GM15510 (cell line): Measurements from ENCODE around the gene DOCK7.

Source experiments
- POLR2A ChIP-seq: IDR thresholded peaks from 3 replicates; pipeline ENCODE4 v1.6.1; 2011; ENCODE audit warnings: borderline replicate concordance; ENCODE audit not compliant: insufficient read length; ENCODE audit errors: extremely low read depth

Gene DOCK7

DNA sequence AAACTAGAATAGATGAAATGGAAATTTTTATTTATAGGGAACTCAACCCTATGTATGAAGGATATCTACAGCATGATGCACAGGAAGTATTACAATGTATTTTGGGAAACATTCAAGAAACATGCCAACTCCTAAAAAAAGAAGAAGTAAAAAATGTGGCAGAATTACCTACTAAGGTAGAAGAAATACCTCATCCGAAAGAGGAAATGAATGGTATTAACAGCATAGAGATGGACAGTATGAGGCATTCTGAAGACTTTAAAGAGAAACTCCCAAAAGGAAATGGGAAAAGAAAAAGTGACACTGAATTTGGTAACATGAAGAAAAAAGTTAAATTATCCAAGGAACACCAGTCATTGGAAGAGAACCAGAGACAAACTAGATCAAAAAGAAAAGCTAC, 243.5 kb downstream of the DOCK7 start:
- TF ChIP-seq POLR2A: no peak

DNA sequence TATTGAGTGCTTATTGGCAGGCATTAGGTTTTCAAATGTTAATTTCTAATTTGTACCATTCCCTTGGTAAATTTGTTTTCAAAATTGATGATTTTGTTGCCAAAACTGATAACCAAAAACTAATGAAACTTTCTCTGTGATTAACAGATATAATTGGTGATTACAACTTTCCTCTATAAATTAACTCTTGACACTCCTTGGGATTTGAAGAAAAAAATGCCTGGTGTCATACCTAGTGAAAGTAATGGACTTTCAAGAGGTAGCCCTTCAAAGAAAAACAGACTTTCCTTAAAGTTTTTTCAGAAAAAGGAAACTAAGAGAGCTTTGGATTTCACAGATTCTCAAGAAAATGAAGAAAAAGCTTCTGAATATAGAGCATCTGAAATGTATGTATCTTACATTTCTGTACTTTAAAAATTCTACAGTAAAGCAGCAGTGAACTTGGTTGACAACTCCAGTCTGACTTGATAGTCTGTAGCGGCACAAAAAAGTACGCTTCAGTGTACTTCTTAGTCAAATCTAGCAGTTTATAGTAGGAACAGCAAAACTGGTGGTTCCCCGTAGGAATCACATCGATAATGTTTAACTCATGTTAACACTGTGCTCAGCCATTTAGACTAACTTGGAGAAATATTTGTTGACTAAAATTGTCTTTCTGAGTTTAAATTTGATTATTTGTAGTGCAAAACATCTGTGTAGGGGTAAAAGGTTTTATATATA, 248.4 kb downstream of the DOCK7 start:
- TF ChIP-seq POLR2A: no peak

DNA sequence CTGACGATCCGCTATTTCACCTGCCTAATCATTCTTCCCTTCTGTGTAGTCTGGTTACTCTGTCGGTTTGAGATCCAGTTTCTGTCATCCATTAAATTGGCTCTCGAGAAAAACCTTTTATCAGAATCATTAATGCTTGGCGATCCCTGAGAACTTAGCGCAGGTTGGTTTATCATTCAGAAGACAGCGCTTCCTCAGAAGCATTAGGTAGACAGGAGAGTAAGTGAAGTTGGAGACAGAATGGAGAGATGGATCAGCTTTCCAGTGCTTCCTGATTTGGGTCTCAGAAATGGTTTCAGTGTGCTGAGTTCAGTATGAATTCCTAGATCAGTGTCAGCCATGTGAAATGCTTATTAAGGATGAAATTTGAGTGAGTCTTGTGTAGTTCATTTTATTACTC, 250.0 kb downstream of the DOCK7 start:
- no peak for TF ChIP-seq POLR2A

DNA sequence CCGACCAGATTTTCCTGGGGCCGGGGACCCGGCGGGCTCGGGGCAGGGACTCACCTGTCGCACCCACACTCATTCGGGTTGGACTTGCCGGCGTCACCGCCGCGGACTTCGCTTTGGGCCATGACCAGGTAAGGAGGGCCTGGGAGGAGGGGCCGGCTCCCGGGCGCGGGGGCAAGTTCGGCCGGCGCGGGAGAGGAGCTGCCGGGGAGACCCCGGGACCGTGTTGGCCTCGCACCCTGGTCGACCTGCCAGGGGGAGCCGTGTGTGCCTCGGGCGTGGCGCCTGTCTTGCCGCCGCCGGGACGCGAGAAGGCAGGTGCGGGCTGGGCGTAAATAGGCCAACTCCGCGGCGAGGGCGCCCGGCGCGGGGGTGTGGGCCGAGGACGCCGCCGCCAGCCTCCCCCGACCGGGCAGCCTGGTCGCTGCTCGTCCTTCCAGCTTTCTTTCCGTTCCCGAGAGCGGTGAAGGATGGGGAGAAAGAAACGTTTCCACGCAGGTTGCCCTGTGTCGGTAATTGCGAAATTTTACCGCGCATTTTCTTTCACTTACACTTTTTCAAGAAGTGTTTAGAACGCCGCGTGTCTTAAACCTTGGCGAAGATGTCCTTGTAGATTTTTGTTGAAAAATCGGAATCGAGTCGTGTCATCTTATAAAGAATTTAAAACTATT, 250.8 kb downstream of the DOCK7 start:
- no peak for TF ChIP-seq POLR2A

DNA sequence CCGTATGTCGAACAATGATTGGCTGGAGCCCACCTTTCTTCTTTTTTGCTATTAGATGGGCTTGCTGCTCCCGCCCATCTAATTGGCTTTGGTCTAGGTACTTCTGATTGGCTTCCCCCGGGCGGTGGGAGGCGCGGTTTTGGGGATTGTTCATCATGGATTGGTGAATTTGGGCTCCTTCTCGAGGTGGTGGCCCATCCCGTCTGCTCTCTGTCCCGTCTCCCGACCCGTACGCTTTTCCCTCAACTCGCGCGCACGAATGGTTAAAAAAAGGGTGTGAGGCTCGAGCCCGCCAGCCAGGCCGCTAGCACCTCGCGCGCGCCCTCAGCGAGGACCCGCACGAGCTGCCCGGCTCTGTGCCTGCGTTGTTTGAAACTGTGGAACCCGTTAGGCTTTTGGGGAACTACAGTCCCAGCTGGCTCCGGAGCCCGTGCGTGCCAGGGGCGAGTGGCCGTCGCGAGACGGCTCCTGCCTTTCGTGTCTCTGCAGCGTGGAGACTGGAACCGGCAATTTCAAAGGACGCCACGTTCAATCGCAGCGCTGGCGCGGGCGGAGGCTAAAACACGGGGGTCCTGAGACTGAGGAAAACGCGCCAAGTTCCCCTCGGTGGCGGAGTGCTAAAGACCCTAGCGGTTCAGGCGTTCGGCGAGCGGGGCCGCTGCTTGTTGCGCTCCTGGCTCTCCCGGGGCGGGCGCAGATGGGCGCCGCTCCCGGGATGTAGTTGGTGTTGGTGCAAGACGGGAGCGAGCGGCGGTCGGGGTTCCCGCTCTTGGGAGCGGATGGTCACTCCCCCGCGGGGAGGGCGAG, 251.5 kb downstream of the DOCK7 start, which contains the start of gene USP1:
TSS of gene USP1 (plus strand) at position 584 of the 807 bp plus-strand sequence. CDS start 2,819 bp downstream, outside the sequence.
- peak; percentile 73 for TF ChIP-seq POLR2A

DNA sequence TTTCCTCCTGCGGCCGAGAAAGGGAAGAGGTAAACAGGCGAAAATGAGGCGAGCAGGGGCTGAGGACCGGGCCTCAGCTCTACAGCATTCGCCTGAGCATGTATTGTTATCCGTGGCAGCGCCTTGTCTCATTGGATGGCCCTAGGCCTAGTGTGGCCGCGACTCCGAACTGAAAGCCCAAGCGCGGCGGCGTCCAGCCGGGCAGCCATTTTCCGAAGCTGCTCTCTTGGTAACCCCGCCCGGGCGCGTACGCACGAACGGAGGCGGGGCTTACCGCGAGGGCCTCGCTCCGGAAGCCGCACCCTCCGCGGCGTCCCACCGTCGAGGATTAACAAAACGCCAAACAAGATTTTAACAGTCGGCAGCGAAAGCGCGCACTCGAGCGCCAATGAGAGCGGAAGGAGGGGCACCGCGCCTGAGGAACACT, 252.1 kb downstream of the DOCK7 start:
- peak; percentile 93 for TF ChIP-seq POLR2A

DNA sequence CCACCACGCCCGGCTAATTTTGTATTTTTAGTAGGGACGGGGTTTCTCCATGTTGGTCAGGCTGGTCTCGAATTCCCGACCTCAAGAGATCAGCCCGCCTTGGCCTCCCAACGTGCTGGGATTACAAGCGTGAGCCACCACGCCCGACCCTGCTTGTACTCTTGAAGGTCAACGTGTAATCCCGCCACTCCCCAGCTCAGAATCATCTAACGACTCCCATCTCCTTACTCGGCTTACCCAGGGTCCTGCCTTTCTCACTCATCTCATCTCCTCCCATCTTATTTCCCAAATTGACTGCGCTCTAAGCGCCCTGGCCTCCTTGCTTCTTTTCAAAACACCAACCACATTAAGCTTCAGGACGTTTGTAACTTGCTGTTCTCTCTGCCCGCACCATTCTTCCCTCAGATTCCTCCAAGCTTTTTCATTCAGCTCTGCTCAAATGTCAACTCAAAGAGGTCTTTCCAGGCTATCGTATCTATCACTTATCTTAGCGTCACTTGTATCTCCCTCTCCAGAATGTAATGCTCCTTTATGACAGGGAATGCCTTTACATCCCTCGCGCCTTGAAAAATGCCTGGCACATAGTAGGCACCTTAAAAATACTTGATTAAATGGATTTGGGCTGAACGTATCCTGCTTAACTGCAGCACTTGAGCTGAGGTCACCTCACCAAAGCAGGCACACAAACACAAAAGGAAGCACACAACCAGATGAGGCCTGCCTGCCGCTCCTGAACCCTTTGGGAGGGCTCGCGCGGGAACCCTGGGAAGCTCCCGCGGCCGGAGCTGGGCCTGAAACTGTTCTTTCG, 252.8 kb downstream of the DOCK7 start:
- TF ChIP-seq POLR2A: no peak

DNA sequence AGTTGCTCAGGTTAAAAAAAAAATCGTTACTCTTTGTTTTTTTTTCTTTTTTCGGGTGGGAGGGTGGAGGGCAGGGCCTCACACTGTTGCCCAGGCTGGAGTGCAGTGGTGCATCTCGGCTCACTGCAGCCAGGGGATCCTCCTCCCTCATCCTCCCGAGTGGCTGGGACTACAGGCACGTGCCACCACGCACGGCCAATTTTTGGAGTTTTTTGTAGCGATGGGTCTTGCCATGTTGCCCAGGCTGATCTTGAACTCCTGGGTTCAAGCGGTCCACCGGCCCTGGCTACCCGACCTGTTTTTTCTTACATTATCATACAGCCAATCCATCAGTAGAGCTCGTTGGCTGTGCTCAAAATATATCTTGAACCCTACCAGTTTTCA, 253.6 kb downstream of the DOCK7 start:
- no peak for TF ChIP-seq POLR2A

DNA sequence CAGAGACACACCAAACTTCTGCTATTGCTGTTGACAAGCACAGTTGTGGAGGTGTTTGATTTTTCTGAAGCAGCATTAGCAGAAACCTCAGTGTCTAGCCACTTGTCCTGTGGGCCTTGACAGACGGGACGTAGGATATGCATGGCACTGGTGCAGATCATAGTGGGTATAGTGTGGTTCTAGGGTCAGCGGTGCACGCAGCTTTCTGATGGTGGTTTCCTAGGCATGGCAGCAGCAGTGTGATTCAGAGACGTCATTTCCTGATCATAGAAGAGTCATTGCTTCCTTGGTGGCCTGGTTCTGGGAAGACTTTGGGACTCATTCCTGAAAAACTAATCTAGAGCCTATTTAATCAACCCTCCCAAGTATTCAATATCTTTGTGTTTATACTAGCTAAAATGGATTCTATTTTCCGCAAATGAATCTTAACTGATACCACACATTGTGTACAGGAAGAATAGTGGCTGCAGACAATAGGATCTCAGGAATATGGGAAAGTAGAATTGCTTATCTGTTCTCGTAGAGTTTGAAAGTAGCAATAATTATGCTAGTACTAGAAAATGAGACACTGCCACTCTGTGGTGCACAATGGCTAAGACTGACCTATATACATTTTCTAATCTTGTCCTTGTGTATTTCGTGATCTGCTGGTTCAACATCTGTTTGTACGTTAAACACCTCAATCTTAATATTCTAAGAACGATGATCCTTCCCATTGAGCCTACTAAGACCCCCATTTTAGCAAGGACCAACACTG, 254.1 kb downstream of the DOCK7 start:
- no peak for TF ChIP-seq POLR2A

DNA sequence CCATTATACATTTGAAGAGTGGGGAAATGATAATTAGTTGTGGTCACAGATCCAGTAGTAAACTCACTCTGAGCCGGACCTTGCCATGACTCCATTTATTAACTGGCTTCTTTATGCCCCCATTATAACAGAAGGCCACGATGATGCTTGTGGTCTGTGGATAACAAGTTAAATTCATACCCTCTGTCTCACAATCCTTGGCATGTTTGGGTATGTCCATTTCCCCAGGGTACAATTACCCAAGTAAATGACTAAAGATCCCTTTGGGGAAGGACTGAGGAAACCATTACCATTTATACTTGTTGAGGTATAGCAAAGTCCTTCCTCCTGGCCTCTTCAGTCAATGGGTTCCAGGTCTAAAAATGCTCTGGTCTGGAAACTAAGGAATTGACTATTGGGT, 258.6 kb downstream of the DOCK7 start:
- TF ChIP-seq POLR2A: no peak

DNA sequence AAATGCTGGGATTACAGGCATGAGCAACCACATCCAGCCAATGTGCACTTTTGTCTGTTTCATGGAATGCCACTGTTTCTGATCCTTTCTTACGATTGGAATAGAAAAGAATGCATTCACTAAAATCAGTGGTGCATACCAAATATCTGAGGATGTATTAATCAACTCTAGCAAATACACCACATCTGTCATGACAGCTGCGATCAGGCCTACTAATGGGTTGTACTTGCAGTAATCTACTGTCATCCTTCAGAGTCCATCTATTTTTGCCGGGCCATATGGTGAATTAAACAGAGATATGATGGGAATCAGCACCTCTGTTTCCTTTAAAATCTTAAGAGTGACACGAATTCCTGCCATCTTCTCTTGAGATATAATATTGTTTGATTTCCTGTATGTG, 259.8 kb downstream of the DOCK7 start:
- no peak for TF ChIP-seq POLR2A

DNA sequence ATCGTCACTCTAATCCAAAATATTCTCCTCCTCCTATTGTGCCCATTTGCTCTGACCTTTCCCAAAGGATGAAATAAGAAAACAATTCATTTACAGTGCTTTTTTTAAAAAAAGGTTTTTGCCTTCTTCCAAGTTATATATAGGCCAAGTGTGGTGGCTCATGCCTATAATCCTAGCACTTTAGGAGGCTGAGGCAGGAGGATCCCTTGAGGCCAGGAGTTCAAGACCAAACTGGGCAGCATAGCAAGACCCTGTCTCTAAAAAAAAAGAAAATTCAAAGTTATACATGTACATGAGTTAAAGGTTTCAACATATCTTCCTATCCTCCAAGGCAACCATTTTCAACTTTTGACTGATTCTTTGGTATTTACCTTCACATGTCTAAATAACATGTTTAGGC, 261.4 kb downstream of the DOCK7 start:
- TF ChIP-seq POLR2A: no peak

DNA sequence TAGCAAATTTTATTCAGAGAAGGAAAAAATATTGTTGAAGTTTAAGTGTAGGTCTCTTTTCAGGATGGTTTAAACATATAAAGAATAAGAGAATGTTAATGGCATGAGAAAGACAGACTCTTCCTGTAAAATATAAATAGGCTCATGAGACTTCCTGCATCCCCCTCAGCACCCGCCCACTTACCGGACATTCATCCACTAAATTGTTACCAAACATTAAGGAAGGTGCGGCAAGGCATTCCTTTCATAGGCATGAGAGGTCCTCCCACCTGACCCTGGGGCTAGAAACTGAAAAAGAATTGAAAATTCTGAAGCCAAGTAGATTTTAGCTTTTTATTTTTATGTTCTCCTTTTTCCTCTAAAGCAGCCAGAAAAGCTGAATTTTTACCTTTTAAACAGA, 261.9 kb downstream of the DOCK7 start:
- no peak for TF ChIP-seq POLR2A

DNA sequence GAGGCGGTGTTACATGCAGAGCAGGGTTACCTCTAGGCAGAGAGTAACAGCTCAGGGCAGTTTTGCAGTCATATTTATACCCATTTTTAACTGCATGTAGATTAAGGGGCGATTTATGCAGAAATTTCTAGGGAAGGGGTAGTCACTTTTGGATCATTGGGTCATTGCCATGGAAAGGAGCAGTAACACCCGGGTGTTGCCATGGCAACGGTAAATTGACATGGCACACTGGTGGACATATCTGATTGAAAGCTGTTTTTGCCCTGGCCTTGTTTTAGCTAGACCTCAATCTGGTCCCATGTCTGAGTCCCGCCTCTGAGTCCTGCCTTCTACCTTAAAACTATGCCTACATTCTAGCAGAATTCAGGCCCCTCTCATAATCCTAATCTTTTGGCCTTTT, 263.1 kb downstream of the DOCK7 start:
- no peak for TF ChIP-seq POLR2A

DNA sequence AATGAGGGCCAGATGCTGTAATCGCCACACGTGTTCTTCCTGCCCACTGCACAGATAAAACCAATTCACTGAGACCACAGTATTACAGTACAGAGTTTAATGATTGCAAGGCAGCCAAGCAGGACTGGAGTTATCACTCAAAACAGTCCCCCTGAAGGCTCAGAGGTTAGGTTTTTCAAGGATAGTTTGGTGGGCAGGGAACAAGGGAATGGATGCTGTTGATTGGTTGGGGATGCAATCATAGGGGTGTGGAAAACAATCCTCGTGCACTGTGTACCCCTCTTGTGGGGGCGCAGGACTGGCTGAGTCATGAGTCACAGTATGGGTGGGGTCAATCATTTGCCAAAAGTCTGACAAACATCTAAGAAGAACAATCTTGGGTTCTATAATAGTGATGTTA, 263.8 kb downstream of the DOCK7 start:
- TF ChIP-seq POLR2A: no peak
